ENCODE measurements around the gene APLP1.
A peak's percentile ranks its signal among the peaks of the same experiment; 100 is the strongest.

The APLP1 gene

GRCh38 chr19:35852029-35852780 lies 16.2 kb upstream of the APLP1 start, which contains the start of gene NPHS1:
TSS of gene NPHS1 (minus strand) at chr19:35852504. CDS start at chr19:35851837, 667 bp downstream.
- DNase-seq = no peak

- no peak for DNase-seq
Measured at GRCh38 chr19:35853038-35853756, 15.2 kb upstream of the APLP1 start.

GRCh38 chr19:35856546-35857149 lies 11.7 kb upstream of the APLP1 start, which contains the start of gene KIRREL2:
TSS of gene KIRREL2 (plus strand) at chr19:35856911. CDS start at chr19:35857120, 209 bp downstream.
- no peak for DNase-seq

GRCh38 chr19:35858311-35858710 lies 10.1 kb upstream of the APLP1 start:
- DNase-seq = no peak

- no peak for DNase-seq
Measured at GRCh38 chr19:35859414-35859813, 9.0 kb upstream of the APLP1 start.

- no peak for DNase-seq
Measured at GRCh38 chr19:35860436-35860817, 7.9 kb upstream of the APLP1 start.

GRCh38 chr19:35860818-35861639 lies 7.3 kb upstream of the APLP1 start:
- no peak for DNase-seq

GRCh38 chr19:35861640-35862160 lies 6.7 kb upstream of the APLP1 start:
- DNase-seq = no peak

- no peak for DNase-seq
Measured at GRCh38 chr19:35862528-35862927, 5.8 kb upstream of the APLP1 start.

GRCh38 chr19:35863018-35863417 lies 5.4 kb upstream of the APLP1 start:
- DNase-seq = no peak

GRCh38 chr19:35868823-35869326 lies 501 bp downstream of the APLP1 start:
- no peak for DNase-seq

- DNase-seq = peak; percentile 55
Measured at GRCh38 chr19:35869327-35870123, 1.2 kb downstream of the APLP1 start.

GRCh38 chr19:35870124-35870736 lies 1.9 kb downstream of the APLP1 start:
- peak; percentile 24 for DNase-seq

GRCh38 chr19:35870798-35871197 lies 2.4 kb downstream of the APLP1 start:
- DNase-seq = no peak

GRCh38 chr19:35871611-35872010 lies 3.2 kb downstream of the APLP1 start:
- DNase-seq = no peak

- DNase-seq = no peak
Measured at GRCh38 chr19:35872180-35872579, 3.8 kb downstream of the APLP1 start.

- no peak for DNase-seq
Measured at GRCh38 chr19:35874392-35874930, 6.1 kb downstream of the APLP1 start.

GRCh38 chr19:35879068-35879467 lies 10.7 kb downstream of the APLP1 start:
- no peak for DNase-seq

- peak; percentile 81 for DNase-seq
Measured at GRCh38 chr19:35879770-35880317, 11.5 kb downstream of the APLP1 start.
